Neural progenitor cell (in vitro differentiated cells): ENCODE data around the gene INPPL1.

Source experiments
- CTCF ChIP-seq: fragments of 200-600 bp; sonication (generic); IDR thresholded peaks from 2 replicates; pipeline ENCODE4 v1.5.1; 2017; ENCODE audit warnings: antibody characterized with exemption, mild to moderate bottlenecking
- EZH2 ChIP-seq: fragments of 200-600 bp; sonication (generic); IDR thresholded peaks from 2 replicates; pipeline ENCODE4 v1.6.1; 2017; ENCODE audit warnings: antibody characterized with exemption, mild to moderate bottlenecking, moderate library complexity

GRCh38 chr11:72235351-72236057 is 10.9 kb downstream of the INPPL1 start:
- TF ChIP-seq CTCF (no peak), EZH2 (no peak)
